Measurements from ENCODE around the gene ACSL3.
"Not testable (repeated sequence)": the region's sequence is repeated elsewhere in the genome, so short reads cannot be mapped to it uniquely, and the experiment has no call there.

The ACSL3 gene

DNA sequence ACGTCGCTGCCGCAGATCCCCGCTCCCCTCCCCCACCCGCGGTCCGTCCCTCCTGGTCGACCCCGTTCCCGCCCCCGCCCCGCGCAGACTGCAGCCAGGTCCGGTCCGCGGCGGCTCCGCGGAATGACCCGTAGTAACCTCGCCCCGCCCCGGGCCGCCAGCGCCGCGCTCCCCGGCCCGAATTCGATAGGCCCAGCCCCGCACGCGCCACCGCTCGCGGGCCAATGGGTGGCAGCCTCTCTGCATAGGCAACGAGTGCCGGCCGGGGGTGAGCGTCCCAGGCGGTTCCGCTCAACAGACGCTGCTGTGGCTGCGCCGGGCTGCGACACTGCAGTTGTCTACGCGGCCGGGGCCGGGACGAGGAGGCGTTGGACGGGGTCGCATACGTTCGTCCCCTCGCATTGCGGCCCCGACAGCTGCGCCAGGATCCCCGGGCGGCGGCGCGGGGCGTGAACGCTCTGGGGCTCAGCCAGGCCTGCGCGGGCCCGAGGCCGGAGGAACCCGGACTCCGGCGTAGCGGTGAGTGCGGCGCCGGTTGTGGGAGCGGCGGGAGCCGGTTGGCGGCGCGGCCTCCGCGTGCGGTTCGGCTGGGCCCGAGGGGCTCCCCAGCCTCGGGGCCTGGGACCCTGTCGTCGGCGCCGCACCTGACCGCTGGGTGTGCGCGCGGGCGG is at the start of gene ACSL3:
TSS of gene ACSL3 (plus strand) at position 297 of the 671 bp plus-strand sequence. CDS start 47,737 bp downstream, outside the sequence.
- peak; percentile 93 to 97 for DNase-seq

GRCh38 chr2:222811828-222812227 is 49.0 kb upstream of the ACSL3 start:
- no peak for DNase-seq

DNA sequence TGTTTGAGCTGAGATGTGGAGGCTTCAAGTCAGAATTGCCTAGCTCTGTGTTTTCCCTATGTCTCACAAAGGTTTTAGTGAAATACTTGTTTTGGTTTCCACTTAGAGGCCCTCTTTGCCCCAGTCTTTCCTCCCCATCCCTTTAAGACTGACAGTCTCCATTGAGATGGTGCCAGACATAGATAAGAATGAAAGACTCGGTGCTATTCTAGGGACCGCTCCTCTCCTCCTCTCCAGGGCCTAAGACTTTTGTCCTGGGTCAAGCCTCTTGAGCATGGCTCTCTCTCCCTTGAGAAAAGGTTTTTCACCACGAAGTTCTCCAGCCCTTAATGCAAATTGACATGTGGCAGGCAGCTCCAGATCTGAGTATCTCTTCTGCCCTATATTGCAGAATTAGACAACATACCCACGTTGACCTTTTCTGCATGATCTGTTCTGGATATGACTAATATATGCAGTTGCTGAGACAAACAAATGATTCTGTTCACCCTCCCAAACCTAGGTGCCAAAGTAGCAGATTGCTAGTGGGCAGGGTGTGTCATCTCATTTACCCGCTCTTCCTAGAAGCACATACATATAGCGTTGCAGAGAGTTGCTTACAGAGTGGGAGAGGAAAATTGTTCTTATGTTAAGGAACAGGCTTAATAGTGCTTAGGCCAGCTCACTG is 47.5 kb upstream of the ACSL3 start:
- no peak for DNase-seq

DNA sequence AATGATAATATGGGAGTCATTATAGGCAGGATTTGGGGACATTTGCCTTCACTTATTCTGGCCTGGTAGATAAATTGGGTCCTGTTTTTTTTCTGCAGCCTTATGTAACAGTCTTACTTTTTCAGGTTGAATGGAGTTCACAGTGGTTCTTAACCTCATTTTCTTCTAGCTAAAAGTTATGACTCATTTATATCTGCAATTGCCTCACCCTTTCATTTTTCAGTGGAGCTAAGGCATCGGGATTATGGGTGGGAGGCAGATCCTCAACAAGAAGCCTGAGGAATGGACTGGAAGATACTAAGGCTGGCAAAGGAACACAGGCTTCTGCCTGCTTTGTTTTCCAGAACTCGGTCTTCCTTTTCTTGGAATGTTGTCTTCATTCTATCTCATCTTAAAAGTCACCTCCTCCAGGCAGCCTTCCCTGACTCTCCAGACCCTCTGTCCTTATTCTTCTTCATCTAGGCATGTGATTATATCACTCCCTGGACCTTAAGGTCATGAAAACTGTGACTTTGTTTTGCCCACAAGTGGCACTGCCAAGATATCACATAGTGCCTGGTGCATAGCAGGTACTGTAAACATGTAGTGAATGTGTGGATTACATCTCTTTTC is 41.0 kb upstream of the ACSL3 start:
- DNase-seq = no peak

GRCh38 chr2:222823183-222823930 is 37.5 kb upstream of the ACSL3 start:
- no peak for DNase-seq

GRCh38 chr2:222825031-222825430 is 35.8 kb upstream of the ACSL3 start:
- no peak for DNase-seq

- DNase-seq = no peak
Measured at GRCh38 chr2:222827417-222827816, 33.4 kb upstream of the ACSL3 start.

DNA sequence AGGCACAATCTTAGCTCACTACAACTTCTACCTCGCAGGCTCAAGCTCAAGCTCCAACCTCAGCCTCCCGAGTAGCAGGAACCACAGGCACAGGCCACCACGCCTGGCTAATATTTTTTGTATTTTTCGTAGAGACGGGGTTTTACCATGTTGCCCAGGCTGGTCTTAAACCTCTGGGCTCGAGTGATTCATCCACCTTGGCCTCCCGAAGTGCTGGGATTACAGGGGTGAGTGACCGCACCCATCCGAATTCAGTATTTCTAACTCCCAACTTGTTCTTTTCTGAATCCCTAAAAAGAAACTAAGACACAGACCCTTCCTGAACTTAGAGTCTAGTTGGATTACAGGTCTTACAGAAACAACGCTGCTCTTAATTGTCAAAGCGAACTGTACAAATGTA is 32.3 kb upstream of the ACSL3 start:
- DNase-seq = no peak

- DNase-seq = no peak
Measured at GRCh38 chr2:222830164-222830563, 30.7 kb upstream of the ACSL3 start.

DNA sequence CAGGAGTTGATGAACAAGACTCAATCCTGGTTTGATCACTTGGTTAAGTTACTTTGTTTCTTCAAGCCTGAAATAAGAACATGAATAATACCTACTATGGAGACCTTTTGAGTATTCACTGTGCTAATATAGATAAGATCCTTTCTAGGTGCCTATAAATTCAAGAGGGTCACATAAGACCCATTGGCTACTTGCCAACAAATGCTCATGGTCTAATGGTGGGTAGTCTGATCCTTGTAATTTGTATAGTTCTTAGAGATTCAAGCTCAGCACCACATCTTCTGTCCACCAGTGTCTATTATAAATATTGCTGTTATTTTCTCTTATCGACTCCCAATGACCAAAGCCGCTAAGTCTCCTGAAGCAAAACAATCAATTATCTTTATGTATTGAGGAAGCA is 27.4 kb upstream of the ACSL3 start:
- DNase-seq = no peak

DNA sequence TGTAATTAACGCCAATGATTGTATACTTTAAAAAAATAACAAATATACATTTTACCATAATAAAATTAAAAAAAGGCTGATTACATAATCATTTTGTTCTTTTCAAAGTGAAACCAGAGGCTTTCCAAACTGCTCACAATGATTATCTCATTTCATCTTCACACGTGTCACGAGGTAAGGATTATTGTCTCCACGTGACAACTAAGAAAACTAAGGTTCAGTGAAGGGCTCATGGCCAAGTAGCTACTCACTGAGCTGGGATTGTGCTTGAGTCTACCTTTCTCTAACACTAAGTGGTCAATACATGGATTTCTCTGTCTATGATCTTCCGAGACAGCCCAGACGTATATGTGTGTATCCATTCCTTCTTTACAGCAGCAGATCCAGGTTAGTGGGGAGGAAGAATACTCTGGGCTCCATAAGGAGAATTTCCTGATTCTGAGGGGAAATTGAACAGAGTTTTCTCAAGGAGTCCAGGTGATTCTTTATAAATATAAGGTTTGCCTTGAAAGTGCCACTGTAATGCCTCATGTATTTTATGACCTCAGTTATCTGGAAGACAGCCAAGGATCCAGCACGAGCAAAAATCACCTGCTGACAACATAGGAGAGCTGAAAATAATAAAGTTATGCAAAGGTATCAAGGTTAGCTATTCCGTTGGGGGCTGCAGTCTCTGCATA is 25.6 kb upstream of the ACSL3 start:
- peak in 1 of 2 experiments; percentile 19 for DNase-seq

DNA sequence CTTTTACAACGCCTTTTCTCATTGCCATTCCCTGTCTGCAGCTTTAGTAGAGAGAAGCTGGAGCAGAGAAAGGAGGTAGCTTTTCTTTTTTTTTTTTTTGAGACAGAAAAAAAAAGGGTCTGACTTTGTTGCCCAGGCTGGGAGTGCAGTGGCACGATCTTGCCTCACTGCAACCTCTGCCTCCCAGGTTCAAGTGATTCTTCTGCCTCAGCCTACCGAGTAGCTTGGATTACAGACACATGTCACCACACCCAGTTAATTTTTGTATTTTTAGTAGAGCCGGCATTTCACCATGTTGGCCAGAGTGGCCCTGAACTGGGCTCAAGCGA is 25.0 kb upstream of the ACSL3 start:
- no peak for DNase-seq

- DNase-seq = no peak
Measured at GRCh38 chr2:222837643-222838056, 23.2 kb upstream of the ACSL3 start.

DNA sequence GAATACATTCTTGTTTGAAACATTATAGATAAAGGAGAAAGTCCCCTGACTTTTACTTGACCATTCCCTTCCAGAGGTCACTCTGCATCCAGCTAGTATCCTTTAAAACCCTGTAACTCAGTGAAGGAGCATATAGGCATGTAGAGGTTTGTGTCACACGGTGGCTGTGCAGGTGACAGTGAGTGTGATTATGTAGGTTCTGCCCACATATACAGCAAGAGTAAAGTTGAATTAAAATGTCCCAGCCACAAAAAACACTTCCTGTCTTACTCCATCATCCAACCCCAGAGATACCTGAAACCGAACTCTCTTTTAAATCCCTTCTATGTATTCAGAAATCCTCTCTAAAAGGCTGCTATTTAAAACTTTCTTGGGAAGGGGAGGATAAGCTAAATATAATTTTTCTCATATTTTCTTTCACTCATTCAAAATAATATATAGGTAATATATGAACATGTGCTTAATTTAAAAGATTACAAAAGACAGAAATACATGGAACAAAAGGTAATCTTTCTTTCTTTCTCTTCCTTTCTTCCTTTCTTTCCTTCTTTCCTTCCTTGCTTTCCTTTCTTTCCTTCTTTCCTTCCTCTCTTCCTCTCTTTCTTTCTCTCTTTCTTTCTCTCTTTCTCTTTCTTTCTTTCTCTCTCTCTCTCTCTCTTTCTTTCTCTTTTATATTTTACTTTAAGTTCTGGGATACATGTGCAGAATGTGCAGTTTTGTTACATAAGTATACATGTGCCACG is 20.6 kb upstream of the ACSL3 start:
- DNase-seq = no peak

- peak; percentile 11 to 47 for DNase-seq
Measured at GRCh38 chr2:222842491-222843174, 18.2 kb upstream of the ACSL3 start.

DNA sequence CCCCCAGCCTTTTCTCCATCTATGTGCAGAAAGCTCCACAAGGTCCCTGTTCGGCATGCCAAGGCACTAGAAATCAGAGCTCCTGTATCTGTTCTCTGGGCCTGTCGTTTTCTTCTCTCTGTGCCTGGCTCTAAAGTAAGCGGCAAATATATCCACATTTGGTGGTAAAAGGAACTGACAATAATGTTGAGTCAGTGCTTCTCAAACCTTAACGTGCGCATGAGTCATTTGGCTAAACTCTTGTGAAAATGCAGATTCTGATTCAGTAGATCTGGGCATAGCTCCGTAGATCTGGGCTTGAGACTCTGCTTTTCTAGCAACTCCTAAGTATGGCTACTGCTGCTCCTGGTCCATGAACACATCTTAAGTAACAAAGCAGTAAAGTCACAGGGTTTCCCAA is 16.5 kb upstream of the ACSL3 start:
- DNase-seq = no peak

DNA sequence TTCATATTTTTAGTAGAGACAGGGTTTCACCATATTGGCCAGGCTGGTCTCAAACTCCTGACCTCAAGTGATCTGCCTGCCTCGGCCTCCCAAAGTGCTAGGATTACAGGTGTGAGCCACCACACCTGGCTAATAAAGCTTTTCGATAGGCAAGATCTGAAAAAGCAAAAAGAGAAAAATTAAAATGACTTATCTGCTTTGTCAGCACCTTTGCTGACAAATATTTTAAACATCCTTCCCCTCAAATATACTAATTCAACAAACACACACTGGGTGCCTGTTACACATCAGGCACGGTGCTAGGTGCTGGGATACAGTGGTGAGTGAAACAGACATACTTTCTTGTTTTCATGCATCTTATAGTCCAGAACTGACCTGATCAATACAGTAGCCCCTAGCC is 15.5 kb upstream of the ACSL3 start:
- DNase-seq = not testable (repeated sequence)

DNA sequence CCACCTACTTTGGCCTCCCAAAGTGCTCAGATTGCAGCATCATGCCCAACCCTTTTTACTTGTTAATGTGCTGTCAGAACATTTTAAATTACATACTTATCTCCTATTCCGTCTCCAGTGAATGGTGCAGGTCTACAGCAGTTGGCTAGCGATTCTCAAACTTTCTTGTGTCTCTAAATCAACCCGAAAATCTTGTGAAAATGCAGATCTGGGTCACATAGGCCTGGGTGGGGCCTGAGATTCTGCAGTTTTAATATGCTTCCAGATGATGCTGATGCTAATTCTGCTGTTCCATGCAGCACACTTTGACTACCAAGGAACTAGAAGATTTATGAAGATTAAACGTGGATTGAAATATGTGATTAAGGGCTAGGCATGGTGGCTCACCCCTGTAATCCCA is 14.8 kb upstream of the ACSL3 start:
- DNase-seq = no peak

GRCh38 chr2:222848031-222848430 is 12.8 kb upstream of the ACSL3 start:
- DNase-seq = not testable (repeated sequence)

GRCh38 chr2:222848862-222849261 is 12.0 kb upstream of the ACSL3 start:
- DNase-seq = no peak

DNA sequence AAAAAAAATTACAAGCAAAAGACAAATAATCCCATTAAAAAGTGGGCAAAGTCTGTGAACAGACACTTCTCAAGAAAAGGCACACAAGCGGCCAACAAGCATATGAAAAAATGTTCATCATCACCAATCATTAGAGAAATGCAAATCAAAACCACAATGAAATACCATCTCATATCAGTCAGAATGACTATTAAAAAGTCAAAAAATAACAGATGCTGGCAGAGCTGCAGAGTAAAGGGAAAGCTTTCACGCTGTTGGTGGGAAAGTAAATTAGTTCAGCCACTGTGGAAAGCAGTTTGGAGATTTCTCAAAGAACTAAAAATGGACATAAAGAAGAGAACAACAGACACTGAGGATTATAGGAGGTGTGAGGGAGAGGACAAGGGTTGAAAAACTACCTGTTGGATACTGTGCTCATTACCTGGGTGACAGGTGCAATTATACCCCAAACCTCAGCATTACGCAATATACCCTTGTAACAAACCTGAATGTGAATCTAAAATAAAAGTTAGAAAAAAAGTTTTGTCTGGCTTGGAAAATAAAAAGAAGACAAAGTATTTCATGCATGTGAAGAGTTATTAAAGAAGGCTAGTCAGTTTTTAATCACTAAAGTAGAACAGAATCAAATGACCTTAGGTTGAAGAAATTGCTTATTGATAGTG is 8.7 kb upstream of the ACSL3 start:
- DNase-seq = no peak
